HG03095 (cell line): ENCODE data around the gene SPACA6.
"Not testable (repeated sequence)": the region's sequence is repeated elsewhere in the genome, so short reads cannot be mapped to it uniquely, and the experiment has no call there.

Source experiments
- ATAC-seq: cut with Tn5 transposase; IDR thresholded peaks from one replicate; pipeline ENCODE4 v1.9.1; 2021; ENCODE audit warnings: moderate library complexity; ENCODE audit not compliant: unreplicated experiment

The SPACA6 gene

GRCh38 chr19:51693260-51693659 is at the start of gene SPACA6:
Gene SPACA6 (plus strand): TSS chr19:51693330. CDS start chr19:51693527, 197 bp downstream.
- no peak for ATAC-seq

GRCh38 chr19:51644636-51645271 is 48.4 kb upstream of the SPACA6 start:
- ATAC-seq: no peak

GRCh38 chr19:51646730-51647129 is 46.4 kb upstream of the SPACA6 start, which contains the start of gene SIGLEC14:
Gene SIGLEC14 (minus strand): TSS chr19:51646825. CDS start chr19:51646759, 66 bp downstream.
- ATAC-seq: not testable (repeated sequence)

GRCh38 chr19:51647318-51647717 is 45.8 kb upstream of the SPACA6 start:
- no peak for ATAC-seq

- ATAC-seq: no peak
Observed at GRCh38 chr19:51651216-51651846, 41.8 kb upstream of the SPACA6 start.

- ATAC-seq: no peak
Observed at GRCh38 chr19:51652266-51652665, 40.9 kb upstream of the SPACA6 start.

- ATAC-seq: no peak
Observed at GRCh38 chr19:51653162-51653561, 40.0 kb upstream of the SPACA6 start.

- no peak for ATAC-seq
Observed at GRCh38 chr19:51654783-51655182, 38.3 kb upstream of the SPACA6 start.

- ATAC-seq: no peak
Observed at GRCh38 chr19:51660975-51661600, 32.0 kb upstream of the SPACA6 start.

GRCh38 chr19:51663650-51664049 is 29.5 kb upstream of the SPACA6 start:
- no peak for ATAC-seq

GRCh38 chr19:51664131-51664530 is 29.0 kb upstream of the SPACA6 start:
- ATAC-seq: no peak

GRCh38 chr19:51664997-51665396 is 28.1 kb upstream of the SPACA6 start:
- no peak for ATAC-seq

- ATAC-seq: no peak
Observed at GRCh38 chr19:51668216-51668615, 24.9 kb upstream of the SPACA6 start.

GRCh38 chr19:51675911-51676565 is 17.1 kb upstream of the SPACA6 start:
- not testable (repeated sequence) for ATAC-seq

GRCh38 chr19:51676566-51677083 is 16.5 kb upstream of the SPACA6 start:
- no peak for ATAC-seq

GRCh38 chr19:51680474-51680873 is 12.7 kb upstream of the SPACA6 start:
- ATAC-seq: no peak

- no peak for ATAC-seq
Observed at GRCh38 chr19:51681286-51681941, 11.7 kb upstream of the SPACA6 start.

GRCh38 chr19:51686171-51686570 is 7.0 kb upstream of the SPACA6 start:
- no peak for ATAC-seq

GRCh38 chr19:51687791-51688670 is 5.1 kb upstream of the SPACA6 start:
- ATAC-seq: no peak
